ENCODE results near the gene YARS2.

DNA sequence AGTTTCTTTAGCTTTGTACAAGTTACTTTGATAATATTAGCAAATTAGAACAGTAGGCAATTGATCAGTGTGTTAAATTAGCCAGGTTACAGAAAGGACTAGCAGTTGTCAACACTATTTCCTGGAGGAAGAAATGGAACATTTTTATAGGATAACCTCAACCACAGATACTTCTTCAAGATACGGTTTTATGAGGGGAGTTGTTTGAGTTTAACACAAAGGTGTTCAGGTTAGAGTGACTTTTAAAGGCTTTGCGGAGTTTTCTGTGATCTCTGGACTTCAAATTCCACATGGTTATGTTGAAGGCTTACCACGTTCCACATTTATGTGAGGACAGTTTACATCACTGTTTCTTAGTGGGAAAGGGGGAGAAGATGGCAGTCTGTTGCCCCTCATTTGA is 19.3 kb downstream of the YARS2 start:
- TF ChIP-seq POLR2A (IDR thresholded peaks at IDR 0.05), result no peak
- TF ChIP-seq, protein P1, sequence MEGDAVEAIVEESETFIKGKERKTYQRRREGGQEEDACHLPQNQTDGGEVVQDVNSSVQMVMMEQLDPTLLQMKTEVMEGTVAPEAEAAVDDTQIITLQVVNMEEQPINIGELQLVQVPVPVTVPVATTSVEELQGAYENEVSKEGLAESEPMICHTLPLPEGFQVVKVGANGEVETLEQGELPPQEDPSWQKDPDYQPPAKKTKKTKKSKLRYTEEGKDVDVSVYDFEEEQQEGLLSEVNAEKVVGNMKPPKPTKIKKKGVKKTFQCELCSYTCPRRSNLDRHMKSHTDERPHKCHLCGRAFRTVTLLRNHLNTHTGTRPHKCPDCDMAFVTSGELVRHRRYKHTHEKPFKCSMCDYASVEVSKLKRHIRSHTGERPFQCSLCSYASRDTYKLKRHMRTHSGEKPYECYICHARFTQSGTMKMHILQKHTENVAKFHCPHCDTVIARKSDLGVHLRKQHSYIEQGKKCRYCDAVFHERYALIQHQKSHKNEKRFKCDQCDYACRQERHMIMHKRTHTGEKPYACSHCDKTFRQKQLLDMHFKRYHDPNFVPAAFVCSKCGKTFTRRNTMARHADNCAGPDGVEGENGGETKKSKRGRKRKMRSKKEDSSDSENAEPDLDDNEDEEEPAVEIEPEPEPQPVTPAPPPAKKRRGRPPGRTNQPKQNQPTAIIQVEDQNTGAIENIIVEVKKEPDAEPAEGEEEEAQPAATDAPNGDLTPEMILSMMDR (IDR thresholded peaks at IDR 0.05), result no peak
- TF ChIP-seq POLR2AphosphoS5 (IDR thresholded peaks at IDR 0.05), result no peak
- no peak for TF ChIP-seq EP300 (IDR thresholded peaks at IDR 0.05)
